Activated naive CD8-positive, alpha-beta T cell treated with anti-CD3 and anti-CD28 coated beads, Interleukin-2, amount 10 ng/mL, durations not matched to agents 7 days and 5 days (primary cell): ENCODE results near the gene DUOX2. TPM values are rescaled to one million over a fixed set of nuclear protein-coding genes. Genes with fewer than 3 reads are reported as not detected.

ENCODE experiments used
- ATAC-seq: fragments of 150-1000 bp; cut with Tn5 transposase; one replicate; pipeline ENCODE4 v1.10.0; 2021; ENCODE audit warnings: low read depth, moderate library complexity
- POLR2A ChIA-PET: fragments of 350-600 bp; sonication (Branson Sonifier 250); formaldehyde crosslinking; loops from one replicate; lab custom pipeline; 2021; ENCODE audit warnings: antibody characterized with exemption; lab: Charles Lee
- DNase-seq: peaks from one replicate; pipeline ENCODE4 v3.0.0; 2021
- H3K27ac Mint-ChIP-seq: one replicate; pipeline ENCODE4 v1.8.0; 2022; ENCODE audit warnings: mild to moderate bottlenecking, mixed read lengths
- H3K27me3 Mint-ChIP-seq: one replicate; pipeline ENCODE4 v1.8.0; 2022; ENCODE audit warnings: mild to moderate bottlenecking, moderate library complexity, mixed read lengths
- H3K36me3 Mint-ChIP-seq: one replicate; pipeline ENCODE4 v1.8.0; 2021; ENCODE audit warnings: mild to moderate bottlenecking, mixed read lengths
- H3K4me1 Mint-ChIP-seq: one replicate; pipeline ENCODE4 v1.8.0; 2021; ENCODE audit warnings: mixed read lengths
- H3K4me3 Mint-ChIP-seq: one replicate; pipeline ENCODE4 v1.8.0; 2022; ENCODE audit warnings: mild to moderate bottlenecking, moderate library complexity, mixed read lengths
- H3K9me3 Mint-ChIP-seq: one replicate; pipeline ENCODE4 v1.8.0; 2021; ENCODE audit warnings: mixed read lengths
- total RNA-seq, 2 experiments: library from RNA; stranded (reverse); gene quantifications; one replicate each; pipeline ENCODE4 v1.2.3, GENCODE V29; 2021

The DUOX2 gene
- total RNA-seq, 2 experiments from 2014 or later = not detected

- DNase-seq (no peak), ATAC-seq (no peak)
- H3K9me3 Mint-ChIP-seq = no peaks in the 10 kb centered on the region
- H3K4me3 Mint-ChIP-seq = no peak overlapping the region
- peaks cover 8% of the 10 kb centered on the region for H3K4me1 Mint-ChIP-seq
- no peaks in the 10 kb centered on the region for H3K36me3 Mint-ChIP-seq
- no peak overlapping the region for H3K27ac Mint-ChIP-seq
- H3K27me3 Mint-ChIP-seq = peaks cover 45% of the 10 kb centered on the region
- POLR2A ChIA-PET = interaction anchor here (0.6 kb wide), 1 partner anchor 270 kb away, joined by 3 read pairs; no protein-coding TSS in a partner anchor
Measured at GRCh38 chr15:45134046-45134445, 20.1 kb upstream of the DUOX2 start.

GRCh38 chr15:45133561-45133920 lies 19.6 kb upstream of the DUOX2 start:
- H3K4me3 Mint-ChIP-seq = no peak overlapping the region
- peaks cover 10% of the 10 kb centered on the region for H3K4me1 Mint-ChIP-seq
- H3K9me3 Mint-ChIP-seq = no peaks in the 10 kb centered on the region
- no peak for DNase-seq
- ATAC-seq = no peak
- H3K27ac Mint-ChIP-seq = no peak overlapping the region
- peaks cover 50% of the 10 kb centered on the region for H3K27me3 Mint-ChIP-seq
- POLR2A ChIA-PET = no interaction called here
- no peaks in the 10 kb centered on the region for H3K36me3 Mint-ChIP-seq

GRCh38 chr15:45132844-45133560 lies 19.0 kb upstream of the DUOX2 start:
- peaks cover 56% of the 10 kb centered on the region for H3K27me3 Mint-ChIP-seq
- no peak overlapping the region for H3K4me3 Mint-ChIP-seq

GRCh38 chr15:45131510-45131909 lies 17.5 kb upstream of the DUOX2 start:
- H3K4me1 Mint-ChIP-seq = peaks cover 9% of the 10 kb centered on the region
- no peaks in the 10 kb centered on the region for H3K36me3 Mint-ChIP-seq
- ATAC-seq (no peak), DNase-seq (no peak)
- peaks cover 60% of the 10 kb centered on the region for H3K27me3 Mint-ChIP-seq
- no peak overlapping the region for H3K4me3 Mint-ChIP-seq
- no peaks in the 10 kb centered on the region for H3K9me3 Mint-ChIP-seq
- POLR2A ChIA-PET = no interaction called here
- H3K27ac Mint-ChIP-seq = no peak overlapping the region

More at GRCh38 chr15:45132844-45133560, 19.0 kb upstream of the DUOX2 start:
- ATAC-seq (no peak), DNase-seq (no peak)
- Mint-ChIP-seq H3K4me1 (peaks cover 10% of the 10 kb centered on the region), H3K27ac (no peak overlapping the region), H3K9me3 (no peaks in the 10 kb centered on the region), H3K36me3 (no peaks in the 10 kb centered on the region)
- POLR2A ChIA-PET = interaction anchor here (0.6 kb wide), 1 partner anchor 23 kb away, joined by 7 read pairs; no protein-coding TSS in a partner anchor

GRCh38 chr15:45130291-45131000 lies 16.5 kb upstream of the DUOX2 start:
- Mint-ChIP-seq H3K9me3 (no peaks in the 10 kb centered on the region), H3K27me3 (peaks cover 64% of the 10 kb centered on the region), H3K4me3 (no peak overlapping the region), H3K4me1 (peaks cover 5% of the 10 kb centered on the region), H3K36me3 (no peaks in the 10 kb centered on the region), H3K27ac (no peak overlapping the region)
- DNase-seq (no peak), ATAC-seq (no peak)
- POLR2A ChIA-PET = no interaction called here

GRCh38 chr15:45129651-45130129 lies 15.7 kb upstream of the DUOX2 start, which contains the start of the genes DUOX1 and DUOXA1:
Gene DUOX1, plus strand, starts transcription at chr15:45129994. Its CDS starts 1,973 bp downstream, at chr15:45131967.
Gene DUOXA1, minus strand, starts transcription at chr15:45129879. Its CDS starts 6,865 bp downstream, at chr15:45123014.
- Mint-ChIP-seq H3K4me1 (peaks cover 3% of the 10 kb centered on the region), H3K4me3 (peak within 1 kb of the TSS; percentile 2), H3K36me3 (no peaks in the 10 kb centered on the region), H3K27me3 (peaks cover 67% of the 10 kb centered on the region), H3K27ac (no peak within 1 kb of the TSS), H3K9me3 (no peaks in the 10 kb centered on the region)
- POLR2A ChIA-PET = no interaction called here
- peak; percentile 78 for ATAC-seq
- peak; percentile 55 for DNase-seq

GRCh38 chr15:45128971-45129639 lies 15.1 kb upstream of the DUOX2 start:
- Mint-ChIP-seq H3K4me3 (peak overlapping the region; percentile 2), H3K4me1 (peaks cover 2% of the 10 kb centered on the region), H3K9me3 (no peaks in the 10 kb centered on the region), H3K27ac (no peak overlapping the region), H3K36me3 (no peaks in the 10 kb centered on the region), H3K27me3 (peaks cover 64% of the 10 kb centered on the region)
- ATAC-seq (no peak), DNase-seq (no peak)
- POLR2A ChIA-PET = interaction anchor here (0.7 kb wide), 1 partner anchor 122 kb away, joined by 3 read pairs; no protein-coding TSS in a partner anchor

- Mint-ChIP-seq H3K9me3 (no peaks in the 10 kb centered on the region), H3K27me3 (peaks cover 59% of the 10 kb centered on the region), H3K27ac (no peak overlapping the region), H3K4me3 (no peak overlapping the region), H3K4me1 (peaks cover 2% of the 10 kb centered on the region), H3K36me3 (no peaks in the 10 kb centered on the region)
- ATAC-seq (peak; percentile 29), DNase-seq (no peak)
- POLR2A ChIA-PET = no interaction called here
Measured at GRCh38 chr15:45126535-45127158, 12.7 kb upstream of the DUOX2 start.

GRCh38 chr15:45123397-45123796 lies 9.4 kb upstream of the DUOX2 start:
- H3K4me1 Mint-ChIP-seq = no peaks in the 10 kb centered on the region
- H3K27ac Mint-ChIP-seq = no peak overlapping the region
- DNase-seq (no peak), ATAC-seq (no peak)
- no peaks in the 10 kb centered on the region for H3K36me3 Mint-ChIP-seq
- POLR2A ChIA-PET = no interaction called here
- peaks cover 53% of the 10 kb centered on the region for H3K27me3 Mint-ChIP-seq
- H3K9me3 Mint-ChIP-seq = no peaks in the 10 kb centered on the region
- H3K4me3 Mint-ChIP-seq = no peak overlapping the region

- Mint-ChIP-seq H3K4me3 (no peak overlapping the region), H3K4me1 (peaks cover 2% of the 10 kb centered on the region), H3K36me3 (no peaks in the 10 kb centered on the region), H3K9me3 (no peaks in the 10 kb centered on the region), H3K27ac (no peak overlapping the region), H3K27me3 (peaks cover 53% of the 10 kb centered on the region)
- ATAC-seq = no peak
- no peak for DNase-seq
- POLR2A ChIA-PET = no interaction called here
Measured at GRCh38 chr15:45122719-45123118, 8.7 kb upstream of the DUOX2 start.

- H3K27ac Mint-ChIP-seq = no peak overlapping the region
- H3K4me1 Mint-ChIP-seq = peaks cover 6% of the 10 kb centered on the region
- POLR2A ChIA-PET = no interaction called here
- H3K9me3 Mint-ChIP-seq = no peaks in the 10 kb centered on the region
- H3K27me3 Mint-ChIP-seq = peaks cover 57% of the 10 kb centered on the region
- no peak for DNase-seq
- no peak overlapping the region for H3K4me3 Mint-ChIP-seq
- H3K36me3 Mint-ChIP-seq = no peaks in the 10 kb centered on the region
- no peak for ATAC-seq
Measured at GRCh38 chr15:45121706-45122417, 7.9 kb upstream of the DUOX2 start.

- peaks cover 59% of the 10 kb centered on the region for H3K27me3 Mint-ChIP-seq
- no peak overlapping the region for H3K27ac Mint-ChIP-seq
- DNase-seq = no peak
- no peaks in the 10 kb centered on the region for H3K36me3 Mint-ChIP-seq
- no peaks in the 10 kb centered on the region for H3K9me3 Mint-ChIP-seq
- POLR2A ChIA-PET = no interaction called here
- peaks cover 6% of the 10 kb centered on the region for H3K4me1 Mint-ChIP-seq
- no peak for ATAC-seq
- H3K4me3 Mint-ChIP-seq = no peak overlapping the region
Measured at GRCh38 chr15:45121020-45121419, 7.0 kb upstream of the DUOX2 start.
